Parathyroid adenoma (tissue), 2 donors: ENCODE data around the gene PPP1R13L.
A peak's percentile ranks its signal among the peaks of the same experiment; 100 is the strongest.

Experiments used
- H2AFZ ChIP-seq: fragments of 300-600 bp; sonication (generic); one replicate; pipeline ENCODE4 v1.7.0; 2017; ENCODE audit warnings: antibody characterized with exemption, mild to moderate bottlenecking
- H3K27ac ChIP-seq: fragments of 300-600 bp; sonication (generic); one replicate; pipeline ENCODE4 v1.7.0; 2017
- H3K27me3 ChIP-seq: fragments of 300-600 bp; sonication (generic); one replicate; pipeline ENCODE4 v1.7.0; 2017; ENCODE audit warnings: low read length; ENCODE audit not compliant: control insufficient read depth, insufficient read depth
- H3K36me3 ChIP-seq: fragments of 300-600 bp; sonication (generic); one replicate; pipeline ENCODE4 v1.7.0; 2017; ENCODE audit warnings: low read length; ENCODE audit not compliant: control insufficient read depth, insufficient read depth
- H3K4me1 ChIP-seq: fragments of 300-600 bp; sonication (generic); one replicate; pipeline ENCODE4 v1.7.0; 2017; ENCODE audit warnings: control low read depth
- H3K4me2 ChIP-seq: fragments of 300-600 bp; sonication (generic); one replicate; pipeline ENCODE4 v1.7.0; 2017; ENCODE audit warnings: low read length
- H3K4me3 ChIP-seq: fragments of 300-600 bp; sonication (generic); one replicate; pipeline ENCODE4 v1.7.0; 2017; ENCODE audit warnings: low read depth, low read length
- H3K79me2 ChIP-seq: fragments of 300-600 bp; sonication (generic); one replicate; pipeline ENCODE4 v1.7.0; 2017; ENCODE audit warnings: control low read depth
- H3K9ac ChIP-seq: fragments of 300-600 bp; sonication (generic); one replicate; pipeline ENCODE4 v1.7.0; 2017; ENCODE audit warnings: mild to moderate bottlenecking
- H3K9me3 ChIP-seq: fragments of 300-600 bp; sonication (generic); one replicate; pipeline ENCODE4 v1.7.0; 2017; ENCODE audit warnings: low read length; ENCODE audit not compliant: control insufficient read depth
- TF ChIP-seq, protein P1 (sequence below): fragments of 300-600 bp; sonication (generic); IDR thresholded peaks from one replicate; pipeline ENCODE4 v1.7.0; 2017; ENCODE audit warnings: antibody characterized with exemption, mild to moderate bottlenecking
- donor health status: primary hyperparathyroidism.

PPP1R13L gene

DNA sequence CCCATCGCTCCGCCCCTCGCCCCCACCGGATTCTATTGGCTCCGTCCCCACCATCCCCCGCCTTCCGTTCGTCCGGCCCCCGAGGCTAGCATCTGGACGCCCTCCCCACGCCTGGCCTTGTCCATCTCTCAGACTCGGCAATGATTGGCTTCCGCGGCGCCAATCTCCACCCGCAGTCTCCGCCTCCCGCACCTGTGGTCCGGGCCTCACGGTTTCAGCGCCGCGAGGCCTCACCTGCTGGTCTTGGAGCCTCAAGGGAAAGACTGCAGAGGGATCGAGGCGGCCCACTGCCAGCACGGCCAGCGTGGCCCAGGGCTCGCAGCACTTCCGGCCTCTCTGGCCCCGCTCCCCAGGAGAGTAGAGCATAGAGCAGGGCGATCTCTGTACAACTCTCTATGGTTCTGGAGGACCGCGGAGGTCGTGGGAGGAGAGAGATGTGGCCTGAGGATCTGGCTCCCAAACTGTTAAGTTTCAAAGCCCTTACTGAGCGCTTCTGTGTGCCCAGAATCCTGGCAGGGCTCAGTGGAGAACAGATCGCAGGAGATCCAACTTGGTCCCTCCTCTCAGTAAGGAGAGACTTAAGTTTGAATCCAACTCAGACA lies 18.8 kb upstream of the PPP1R13L start, which contains the start of gene ERCC1:
Gene ERCC1, minus strand, starts transcription at position 329 of the 602 bp plus-strand sequence. CDS start 543 bp downstream, outside the sequence.
- Histone ChIP-seq H3K4me3 (peak within 1 kb of the TSS; percentile 74), H3K27ac (peak within 1 kb of the TSS; percentile 84), H3K9me3 (no peaks in the 10 kb centered on the region), H3K4me1 (peaks cover 7% of the 10 kb centered on the region), H3K4me2 (peak within 1 kb of the TSS; percentile 99), H2AFZ (peak within 1 kb of the TSS; percentile 85), H3K27me3 (no peaks in the 10 kb centered on the region), H3K36me3 (no peaks in the 10 kb centered on the region), H3K79me2 (no peaks in the 10 kb centered on the region), H3K9ac (no peak within 1 kb of the TSS)
- TF ChIP-seq, protein P1, sequence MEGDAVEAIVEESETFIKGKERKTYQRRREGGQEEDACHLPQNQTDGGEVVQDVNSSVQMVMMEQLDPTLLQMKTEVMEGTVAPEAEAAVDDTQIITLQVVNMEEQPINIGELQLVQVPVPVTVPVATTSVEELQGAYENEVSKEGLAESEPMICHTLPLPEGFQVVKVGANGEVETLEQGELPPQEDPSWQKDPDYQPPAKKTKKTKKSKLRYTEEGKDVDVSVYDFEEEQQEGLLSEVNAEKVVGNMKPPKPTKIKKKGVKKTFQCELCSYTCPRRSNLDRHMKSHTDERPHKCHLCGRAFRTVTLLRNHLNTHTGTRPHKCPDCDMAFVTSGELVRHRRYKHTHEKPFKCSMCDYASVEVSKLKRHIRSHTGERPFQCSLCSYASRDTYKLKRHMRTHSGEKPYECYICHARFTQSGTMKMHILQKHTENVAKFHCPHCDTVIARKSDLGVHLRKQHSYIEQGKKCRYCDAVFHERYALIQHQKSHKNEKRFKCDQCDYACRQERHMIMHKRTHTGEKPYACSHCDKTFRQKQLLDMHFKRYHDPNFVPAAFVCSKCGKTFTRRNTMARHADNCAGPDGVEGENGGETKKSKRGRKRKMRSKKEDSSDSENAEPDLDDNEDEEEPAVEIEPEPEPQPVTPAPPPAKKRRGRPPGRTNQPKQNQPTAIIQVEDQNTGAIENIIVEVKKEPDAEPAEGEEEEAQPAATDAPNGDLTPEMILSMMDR = no peak

DNA sequence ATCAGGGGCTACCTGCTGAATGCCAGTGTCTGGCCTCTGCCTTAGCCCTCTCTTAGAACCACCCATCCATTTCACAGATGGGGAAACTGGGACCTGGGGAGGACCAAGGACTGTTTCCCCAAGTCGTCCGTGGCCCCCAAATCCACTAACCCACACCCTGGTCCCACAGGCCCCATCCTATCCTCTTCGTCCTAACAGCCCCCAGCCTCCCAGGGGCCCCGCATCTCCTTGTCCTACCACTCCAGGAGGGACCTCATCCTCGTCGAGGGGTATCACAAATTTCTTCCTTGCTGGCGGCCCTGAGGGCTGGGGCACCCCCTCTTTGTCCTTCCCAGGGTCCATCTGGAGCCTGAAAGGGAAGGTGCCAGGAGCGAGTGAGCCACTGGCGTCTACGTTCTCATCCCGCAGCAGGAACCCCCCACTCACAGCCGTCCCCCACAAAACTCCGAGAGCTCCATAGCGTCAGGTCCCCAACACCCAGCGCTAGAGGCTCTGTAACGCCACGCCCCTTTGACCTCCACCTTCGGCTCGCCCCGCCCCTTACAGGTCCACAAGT lies 18.2 kb upstream of the PPP1R13L start:
- H3K4me2 ChIP-seq = peak overlapping the region; percentile 99
- H3K27ac ChIP-seq = peak overlapping the region; percentile 84
- no peaks in the 10 kb centered on the region for H3K9me3 ChIP-seq

DNA sequence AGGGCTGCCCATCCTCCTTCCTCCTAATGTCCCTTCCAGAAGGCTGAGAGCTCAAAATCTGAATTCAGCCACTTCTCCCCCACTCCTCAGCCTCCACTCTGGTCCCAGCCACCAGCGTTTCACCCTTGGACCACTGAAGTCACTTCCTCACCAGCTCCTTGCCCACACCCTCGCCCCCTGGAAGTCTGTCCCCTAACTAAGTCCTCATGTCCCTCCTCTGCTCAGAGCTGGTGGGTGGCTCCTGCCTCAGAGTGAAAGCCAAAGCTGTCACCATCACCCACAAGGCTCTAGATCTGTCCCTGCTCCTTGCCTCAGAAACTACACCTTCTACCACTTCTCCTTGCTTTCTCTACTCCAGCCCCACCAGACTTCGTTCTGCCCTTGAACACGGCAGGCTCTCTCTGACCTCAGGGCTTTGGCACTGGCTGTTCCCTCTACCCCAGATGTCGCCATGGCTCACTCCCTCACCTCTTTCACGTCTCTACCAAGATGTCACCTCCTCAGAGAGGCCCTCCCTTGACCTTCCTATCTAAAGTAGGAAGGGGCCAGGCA lies 17.2 kb upstream of the PPP1R13L start:
- no peak overlapping the region for H2AFZ ChIP-seq
- no peaks in the 10 kb centered on the region for H3K27me3 ChIP-seq
- TF ChIP-seq, protein P1 = no peak
- H3K9ac ChIP-seq = no peak overlapping the region
- no peak overlapping the region for H3K4me3 ChIP-seq
- H3K9me3 ChIP-seq = no peaks in the 10 kb centered on the region
- H3K79me2 ChIP-seq = no peaks in the 10 kb centered on the region
- H3K4me2 ChIP-seq = peak overlapping the region; percentile 14
- no peak overlapping the region for H3K27ac ChIP-seq
- no peaks in the 10 kb centered on the region for H3K36me3 ChIP-seq
- H3K4me1 ChIP-seq = peaks cover 4% of the 10 kb centered on the region

More for the DNA sequence above, 18.2 kb upstream of the PPP1R13L start:
- peaks cover 4% of the 10 kb centered on the region for H3K4me1 ChIP-seq
- no peaks in the 10 kb centered on the region for H3K79me2 ChIP-seq
- H3K4me3 ChIP-seq = peak overlapping the region; percentile 74
- H3K9ac ChIP-seq = no peak overlapping the region
- TF ChIP-seq, protein P1 = no peak
- H3K36me3 ChIP-seq = no peaks in the 10 kb centered on the region
- H2AFZ ChIP-seq = peak overlapping the region; percentile 85
- no peaks in the 10 kb centered on the region for H3K27me3 ChIP-seq

DNA sequence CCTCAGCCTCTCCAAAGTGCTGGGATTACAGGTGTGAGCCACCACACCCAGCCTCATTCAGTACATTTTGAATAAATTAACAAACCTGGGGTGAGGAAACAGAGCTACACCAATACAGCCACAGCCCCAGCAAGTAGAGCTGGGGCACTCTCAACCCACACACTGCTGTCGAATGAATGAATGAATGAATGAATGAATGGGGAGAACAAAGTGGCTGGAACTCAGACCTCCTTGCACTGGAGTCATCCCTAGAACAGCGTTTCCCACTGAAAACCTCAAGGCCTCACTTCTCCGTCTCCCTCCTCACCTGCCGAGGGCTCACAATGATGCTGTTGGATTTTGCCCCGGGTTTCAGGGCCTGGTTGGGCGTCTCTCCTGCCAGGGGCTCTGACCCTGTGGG lies 16.0 kb upstream of the PPP1R13L start:
- H3K79me2 ChIP-seq = no peaks in the 10 kb centered on the region
- no peak overlapping the region for H3K4me3 ChIP-seq
- H3K27me3 ChIP-seq = no peaks in the 10 kb centered on the region
- no peak overlapping the region for H2AFZ ChIP-seq
- no peaks in the 10 kb centered on the region for H3K9me3 ChIP-seq
- no peak overlapping the region for H3K4me2 ChIP-seq
- TF ChIP-seq, protein P1 = no peak
- no peak overlapping the region for H3K27ac ChIP-seq
- H3K9ac ChIP-seq = no peak overlapping the region
- H3K36me3 ChIP-seq = no peaks in the 10 kb centered on the region
- peaks cover 4% of the 10 kb centered on the region for H3K4me1 ChIP-seq
